ENCODE measurements around the gene ABI1.

GRCh38 chr10:26773633-26774032 is 87.1 kb downstream of the ABI1 start:
- no peak for TF ChIP-seq EZH2 (IDR thresholded peaks at IDR 0.05; ENCODE audit: borderline replicate concordance, low read length)
- TF ChIP-seq, protein P1, sequence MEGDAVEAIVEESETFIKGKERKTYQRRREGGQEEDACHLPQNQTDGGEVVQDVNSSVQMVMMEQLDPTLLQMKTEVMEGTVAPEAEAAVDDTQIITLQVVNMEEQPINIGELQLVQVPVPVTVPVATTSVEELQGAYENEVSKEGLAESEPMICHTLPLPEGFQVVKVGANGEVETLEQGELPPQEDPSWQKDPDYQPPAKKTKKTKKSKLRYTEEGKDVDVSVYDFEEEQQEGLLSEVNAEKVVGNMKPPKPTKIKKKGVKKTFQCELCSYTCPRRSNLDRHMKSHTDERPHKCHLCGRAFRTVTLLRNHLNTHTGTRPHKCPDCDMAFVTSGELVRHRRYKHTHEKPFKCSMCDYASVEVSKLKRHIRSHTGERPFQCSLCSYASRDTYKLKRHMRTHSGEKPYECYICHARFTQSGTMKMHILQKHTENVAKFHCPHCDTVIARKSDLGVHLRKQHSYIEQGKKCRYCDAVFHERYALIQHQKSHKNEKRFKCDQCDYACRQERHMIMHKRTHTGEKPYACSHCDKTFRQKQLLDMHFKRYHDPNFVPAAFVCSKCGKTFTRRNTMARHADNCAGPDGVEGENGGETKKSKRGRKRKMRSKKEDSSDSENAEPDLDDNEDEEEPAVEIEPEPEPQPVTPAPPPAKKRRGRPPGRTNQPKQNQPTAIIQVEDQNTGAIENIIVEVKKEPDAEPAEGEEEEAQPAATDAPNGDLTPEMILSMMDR (IDR thresholded peaks at IDR 0.05; ENCODE audit: low read length): no peak
